ENCODE measurements around the gene GUCY2D.
"Not testable (repeated sequence)": the region's sequence is repeated elsewhere in the genome, so short reads cannot be mapped to it uniquely, and the experiment has no call there.

GUCY2D gene

GRCh38 chr17:8001976-8002720, at the start of gene GUCY2D:
GUCY2D (plus strand) TSS chr17:8002615; CDS start chr17:8003048, 433 bp downstream.
- no peak for DNase-seq (ENCODE audit: low spot score)

- DNase-seq (ENCODE audit: low spot score) = not testable (repeated sequence)
Observed at GRCh38 chr17:7953266-7953665, 49.1 kb upstream of the GUCY2D start.

GRCh38 chr17:7955414-7956227, 46.8 kb upstream of the GUCY2D start:
- DNase-seq (ENCODE audit: low spot score) = no peak

GRCh38 chr17:7956228-7956965, 46.0 kb upstream of the GUCY2D start:
- peak; percentile 14 for DNase-seq (ENCODE audit: low spot score)

GRCh38 chr17:7959503-7960253, 42.7 kb upstream of the GUCY2D start:
- DNase-seq (ENCODE audit: low spot score) = no peak

DNA sequence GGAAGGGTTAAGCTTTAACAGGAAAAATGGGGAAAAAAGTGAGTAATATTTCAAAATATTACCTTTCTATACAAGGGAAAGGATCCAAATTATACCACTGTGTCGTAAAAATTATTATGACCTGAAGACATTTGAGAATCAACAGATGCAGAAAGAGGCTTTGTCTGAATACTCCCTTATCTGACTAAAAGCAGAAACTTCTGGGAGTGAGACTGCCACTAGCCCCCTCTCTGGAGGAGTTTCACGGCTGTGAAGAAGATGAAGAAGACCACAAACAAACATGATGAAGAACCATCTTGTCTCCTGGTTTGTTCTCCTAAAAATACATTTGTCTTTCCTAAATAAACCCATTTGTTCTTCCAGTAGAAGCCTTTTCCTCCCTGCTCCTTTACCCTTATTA, 41.0 kb upstream of the GUCY2D start:
- no peak for DNase-seq (ENCODE audit: low spot score)

GRCh38 chr17:7967751-7968150, 34.7 kb upstream of the GUCY2D start:
- no peak for DNase-seq (ENCODE audit: low spot score)

DNA sequence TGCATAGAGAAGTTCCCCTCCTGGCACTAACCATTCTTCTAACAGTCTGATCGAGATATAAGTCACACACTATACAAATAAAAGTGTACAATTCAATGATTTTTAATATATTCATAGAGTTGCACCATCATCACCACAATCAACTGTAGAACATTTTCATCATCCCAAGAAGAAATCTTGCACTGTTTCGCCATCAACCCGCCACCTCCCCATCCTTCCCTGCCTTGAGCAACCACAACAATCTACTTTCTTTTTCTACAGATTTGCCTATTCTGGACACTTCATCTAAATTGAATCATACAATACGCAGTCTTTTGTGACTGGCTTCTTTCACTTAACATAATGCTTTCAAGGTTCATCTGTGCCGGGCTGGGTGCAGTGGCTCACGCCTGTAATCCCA, 33.0 kb upstream of the GUCY2D start:
- DNase-seq (ENCODE audit: low spot score) = no peak

GRCh38 chr17:7971651-7972050, 30.8 kb upstream of the GUCY2D start:
- no peak for DNase-seq (ENCODE audit: low spot score)

GRCh38 chr17:7972131-7972785, 30.2 kb upstream of the GUCY2D start:
- DNase-seq (ENCODE audit: low spot score) = no peak

DNA sequence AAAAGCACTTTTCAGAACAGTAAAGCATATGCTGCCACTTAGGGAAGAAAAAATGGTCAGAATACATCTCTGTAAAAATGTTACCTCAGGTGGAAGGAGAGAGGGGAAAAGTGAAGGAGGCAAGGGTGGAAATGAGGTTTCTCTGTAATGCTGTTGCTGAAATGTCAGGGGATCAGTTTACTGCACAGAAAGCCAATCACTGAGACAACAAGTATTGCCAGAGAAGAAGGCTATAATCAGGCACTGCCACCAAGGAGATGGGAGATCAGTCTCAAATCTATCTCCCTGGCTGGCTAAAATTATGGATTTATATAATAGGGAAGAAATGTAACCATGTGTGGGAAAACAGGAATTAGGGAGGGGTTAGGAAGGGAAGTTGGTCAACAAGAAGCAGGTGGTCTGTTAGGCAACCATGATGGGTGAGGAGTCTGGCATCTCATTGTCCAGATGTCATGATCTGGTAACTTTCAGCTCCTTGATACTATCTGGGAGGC, 27.7 kb upstream of the GUCY2D start:
- no peak for DNase-seq (ENCODE audit: low spot score)

- DNase-seq (ENCODE audit: low spot score) = no peak
Observed at GRCh38 chr17:7977039-7977438, 25.4 kb upstream of the GUCY2D start.

DNA sequence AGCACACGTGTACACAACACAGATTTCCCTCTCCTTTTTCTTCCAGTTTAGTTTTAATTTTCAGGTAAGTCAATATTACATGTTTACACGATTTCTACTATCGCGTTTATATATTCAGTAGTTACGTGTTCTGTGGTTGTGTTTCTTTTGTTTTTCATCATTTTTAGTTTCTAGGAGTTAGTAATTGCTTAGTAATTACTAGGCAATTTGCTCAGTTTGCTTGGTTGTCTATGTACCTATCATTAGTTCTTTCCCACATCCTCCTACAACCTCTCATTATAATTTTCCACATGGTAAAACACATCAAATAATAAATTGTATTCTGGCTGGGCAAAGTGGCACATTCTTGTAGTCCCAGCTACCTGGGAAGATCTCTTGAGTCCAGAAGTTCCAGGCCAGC, 24.6 kb upstream of the GUCY2D start:
- no peak for DNase-seq (ENCODE audit: low spot score)

DNA sequence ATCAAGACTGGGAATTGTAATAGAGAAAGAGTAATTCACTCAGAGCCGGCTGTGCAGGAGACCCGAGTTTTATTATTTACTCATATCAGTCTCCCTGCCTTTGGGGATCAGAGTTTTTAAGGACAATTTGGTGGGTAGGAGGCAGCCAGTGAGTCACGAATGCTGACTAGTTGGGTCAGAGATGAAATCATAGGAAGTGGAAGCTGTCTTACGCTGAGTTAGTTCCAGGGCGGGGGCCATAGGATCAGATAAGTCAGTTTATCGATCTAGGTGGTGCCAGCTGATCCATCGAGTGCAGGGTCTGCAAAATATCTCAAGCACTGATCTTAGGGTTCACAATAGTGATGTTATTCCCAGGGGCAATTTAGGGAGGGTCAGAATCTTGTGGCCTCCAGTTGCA, 20.2 kb upstream of the GUCY2D start:
- DNase-seq (ENCODE audit: low spot score) = peak; percentile 35

- DNase-seq (ENCODE audit: low spot score) = no peak
Observed at GRCh38 chr17:7982666-7983065, 19.7 kb upstream of the GUCY2D start.

GRCh38 chr17:7984904-7985303, 17.5 kb upstream of the GUCY2D start:
- no peak for DNase-seq (ENCODE audit: low spot score)

GRCh38 chr17:7987112-7987893, 15.1 kb upstream of the GUCY2D start:
- peak; percentile 60 for DNase-seq (ENCODE audit: low spot score)

DNA sequence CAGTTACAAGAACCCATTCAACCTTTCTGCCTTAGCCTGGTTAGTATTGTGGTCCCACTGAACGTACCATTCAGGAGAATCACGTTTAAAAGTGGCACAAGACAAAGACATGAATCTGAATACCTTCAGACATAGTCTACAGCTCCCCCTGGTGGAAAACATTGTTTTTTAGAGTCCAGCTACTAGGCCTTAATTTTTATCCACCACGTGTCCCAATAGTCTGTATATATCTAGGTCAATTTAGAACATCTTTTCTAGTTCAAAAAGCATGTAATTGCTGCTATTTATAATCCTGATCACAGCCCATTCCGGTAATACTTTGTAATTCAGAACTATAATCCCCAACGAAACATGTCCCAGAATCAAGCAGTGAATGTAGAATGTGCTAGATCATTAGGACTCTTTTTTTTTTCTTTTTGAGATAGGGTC, 13.7 kb upstream of the GUCY2D start:
- peak; percentile 77 for DNase-seq (ENCODE audit: low spot score)

- peak; percentile 75 for DNase-seq (ENCODE audit: low spot score)
Observed at GRCh38 chr17:7989781-7990655, 12.4 kb upstream of the GUCY2D start.
